ENCODE measurements around the gene NLRP1. TPM values are rescaled to one million over a fixed set of nuclear protein-coding genes. Genes with fewer than 3 reads are reported as not detected.

NLRP1 gene
- polyA plus RNA-seq, 3 donors: 13.2 to 388 (median 17.3) TPM

- H3K4me3 ChIP-seq (replicated peaks in 1 of 3; ENCODE audit: low read depth in 2 of 3, low read length in 3 of 3): no peak overlapping the region
- H3K79me2 ChIP-seq (ENCODE audit: insufficient read depth, low read length): peaks cover 18% of the 10 kb centered on the region
- H4K20me1 ChIP-seq (ENCODE audit: insufficient read depth, low read length): peaks cover 26% of the 10 kb centered on the region
- H3K36me3 ChIP-seq (replicated peaks in 1 of 2; ENCODE audit: control insufficient read depth in 1 of 2, insufficient read depth in 2 of 2, low read length in 2 of 2): peaks cover 58 to 75% of the 10 kb centered on the region in 2 donors
- peaks cover 5% of the 10 kb centered on the region in 2 donors for H3K4me1 ChIP-seq (ENCODE audit: control insufficient read depth in 1 of 2, insufficient read depth in 2 of 2, low read length in 2 of 2)
- H3K27me3 ChIP-seq (ENCODE audit: control insufficient read depth in 2 of 2, insufficient read depth in 2 of 2, low read length in 2 of 2): no peaks in the 10 kb centered on the region
- Mint-ChIP-seq H3K9me3 (peaks cover 0 to 3% (median 0%) of the 10 kb centered on the region in 7 donors), H3K27me3 (ENCODE audit: low read depth in 3 of 3) (no peaks in the 10 kb centered on the region), H3K36me3 (peaks cover 47 to 59% of the 10 kb centered on the region in 2 donors), H3K4me3 (no peak overlapping the region), H3K4me1 (peaks cover 6% of the 10 kb centered on the region), H3K27ac (no peak overlapping the region)
- H3K4me2 ChIP-seq (replicated peaks; ENCODE audit: extremely low read depth, low read length, poor library complexity, severe bottlenecking): no peak overlapping the region
- no peaks in the 10 kb centered on the region for H3K9me3 ChIP-seq (replicated peaks in 1 of 2; ENCODE audit: control insufficient read depth in 1 of 2, insufficient read depth in 1 of 2, low read length in 2 of 2)
- TF ChIP-seq CTCF (IDR thresholded peaks at IDR 0.05): no peak
- intact Hi-C loops (cut with micrococcal nuclease): no loop called here
- 100% methylated on average over 1 of the region's 2 CpGs for WGBS (ENCODE audit: insufficient coverage)
- H3K9ac ChIP-seq (ENCODE audit: insufficient read depth, low read length, poor library complexity, severe bottlenecking): no peak overlapping the region
- DNase-seq: no peak
- H3K27ac ChIP-seq (ENCODE audit: low read depth in 1 of 2, low read length in 2 of 2): no peak overlapping the region
- H2AFZ ChIP-seq (ENCODE audit: insufficient read depth, low read depth, low read length, poor library complexity, severe bottlenecking): no peak overlapping the region
Measured at GRCh38 chr17:5473906-5474305, 110.4 kb downstream of the NLRP1 start.

GRCh38 chr17:5472511-5472910 lies 111.8 kb downstream of the NLRP1 start:
- H3K4me2 ChIP-seq (replicated peaks; ENCODE audit: extremely low read depth, low read length, poor library complexity, severe bottlenecking): no peak overlapping the region
- no peak overlapping the region for H2AFZ ChIP-seq (ENCODE audit: insufficient read depth, low read depth, low read length, poor library complexity, severe bottlenecking)
- no peak overlapping the region for H3K4me3 ChIP-seq (replicated peaks in 1 of 3; ENCODE audit: low read depth in 2 of 3, low read length in 3 of 3)
- no peak overlapping the region for H3K27ac ChIP-seq (ENCODE audit: low read depth in 1 of 2, low read length in 2 of 2)
- H3K9me3 Mint-ChIP-seq: peaks cover 0 to 3% (median 0%) of the 10 kb centered on the region in 7 donors
- H3K27me3 Mint-ChIP-seq (ENCODE audit: low read depth in 3 of 3): no peaks in the 10 kb centered on the region
- no peaks in the 10 kb centered on the region for H3K9me3 ChIP-seq (replicated peaks in 1 of 2; ENCODE audit: control insufficient read depth in 1 of 2, insufficient read depth in 1 of 2, low read length in 2 of 2)
- H3K79me2 ChIP-seq (ENCODE audit: insufficient read depth, low read length): peaks cover 17% of the 10 kb centered on the region
- intact Hi-C loops (cut with micrococcal nuclease): no loop called here
- no peak overlapping the region for H3K9ac ChIP-seq (ENCODE audit: insufficient read depth, low read length, poor library complexity, severe bottlenecking)
- H3K27ac Mint-ChIP-seq: no peak overlapping the region
- H4K20me1 ChIP-seq (ENCODE audit: insufficient read depth, low read length): peaks cover 12% of the 10 kb centered on the region
- H3K4me3 Mint-ChIP-seq: no peak overlapping the region
- H3K36me3 ChIP-seq (replicated peaks in 1 of 2; ENCODE audit: control insufficient read depth in 1 of 2, insufficient read depth in 2 of 2, low read length in 2 of 2): peaks cover 44 to 61% of the 10 kb centered on the region in 2 donors
- no CpG with 5 or more reads among the region's 3 CpGs for WGBS (ENCODE audit: insufficient coverage)
- H3K27me3 ChIP-seq (ENCODE audit: control insufficient read depth in 2 of 2, insufficient read depth in 2 of 2, low read length in 2 of 2): no peaks in the 10 kb centered on the region
- DNase-seq: no peak
- peaks cover 35 to 45% of the 10 kb centered on the region in 2 donors for H3K36me3 Mint-ChIP-seq
- TF ChIP-seq CTCF (IDR thresholded peaks at IDR 0.05): no peak
- H3K4me1 ChIP-seq (ENCODE audit: control insufficient read depth in 1 of 2, insufficient read depth in 2 of 2, low read length in 2 of 2): peaks cover 13 to 15% of the 10 kb centered on the region in 2 donors
- peaks cover 14% of the 10 kb centered on the region for H3K4me1 Mint-ChIP-seq

Data from CD14-positive monocyte (primary cell).